HG03175 (cell line): Measurements from ENCODE around the gene GALE.

Experiments used
- ATAC-seq: cut with Tn5 transposase; IDR thresholded peaks from one replicate; pipeline ENCODE4 v1.9.1; 2021; ENCODE audit warnings: mild to moderate bottlenecking, moderate library complexity; ENCODE audit not compliant: unreplicated experiment

Gene GALE

GRCh38 chr1:23756676-23757075 lies 43.9 kb downstream of the GALE start:
- ATAC-seq, result no peak

DNA sequence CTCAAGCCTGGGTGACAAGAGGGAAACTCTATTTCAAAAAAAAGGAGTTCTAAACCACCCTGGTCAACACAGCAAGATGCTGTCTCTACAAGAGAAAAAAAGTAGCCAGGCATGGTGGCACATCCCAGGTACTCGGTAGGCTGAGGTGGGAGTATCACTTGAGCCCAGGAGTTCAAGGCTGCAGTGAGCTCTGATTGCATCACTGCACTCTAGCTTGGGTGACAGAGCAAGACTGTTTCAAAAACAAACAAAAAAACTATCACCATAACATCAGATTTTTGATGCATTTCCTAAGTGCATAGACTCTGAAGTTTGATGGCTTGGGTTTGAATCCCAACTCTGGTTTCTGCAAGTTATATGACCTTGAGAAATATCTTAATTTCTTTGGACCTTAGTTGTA lies 47.6 kb downstream of the GALE start:
- no peak for ATAC-seq

GRCh38 chr1:23751815-23752200 lies 48.7 kb downstream of the GALE start:
- ATAC-seq, result no peak

DNA sequence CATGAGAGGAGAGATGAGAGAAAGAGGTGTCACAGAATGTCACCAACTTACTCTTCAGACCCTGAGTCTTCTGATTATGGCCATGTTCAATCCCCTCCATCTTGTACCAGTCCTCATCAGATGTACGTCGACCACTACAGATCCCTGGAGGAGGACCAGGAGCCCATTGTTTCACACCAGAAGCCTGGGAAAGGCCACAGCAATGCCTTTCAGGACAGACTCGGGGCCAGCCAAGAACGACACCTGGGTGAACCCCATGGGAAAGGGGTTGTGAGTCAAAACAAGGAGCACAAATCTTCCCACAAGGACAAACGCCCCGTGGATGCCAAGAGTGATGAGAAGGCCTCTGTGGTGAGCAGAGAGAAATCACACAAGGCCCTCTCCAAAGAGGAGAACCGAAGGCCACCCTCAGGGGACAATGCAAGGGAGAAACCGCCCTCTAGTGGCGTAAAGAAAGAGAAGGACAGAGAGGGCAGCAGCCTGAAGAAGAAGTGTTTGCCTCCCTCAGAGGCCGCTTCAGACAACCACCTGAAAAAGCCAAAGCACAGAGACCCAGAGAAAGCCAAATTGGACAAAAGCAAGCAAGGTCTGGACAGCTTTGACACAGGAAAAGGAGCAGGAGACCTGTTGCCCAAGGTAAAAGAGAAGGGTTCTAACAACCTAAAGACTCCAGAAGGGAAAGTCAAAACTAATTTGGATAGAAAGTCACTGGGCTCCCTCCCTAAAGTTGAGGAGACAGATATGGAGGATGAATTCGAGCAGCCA lies 49.3 kb downstream of the GALE start:
- no peak for ATAC-seq

DNA sequence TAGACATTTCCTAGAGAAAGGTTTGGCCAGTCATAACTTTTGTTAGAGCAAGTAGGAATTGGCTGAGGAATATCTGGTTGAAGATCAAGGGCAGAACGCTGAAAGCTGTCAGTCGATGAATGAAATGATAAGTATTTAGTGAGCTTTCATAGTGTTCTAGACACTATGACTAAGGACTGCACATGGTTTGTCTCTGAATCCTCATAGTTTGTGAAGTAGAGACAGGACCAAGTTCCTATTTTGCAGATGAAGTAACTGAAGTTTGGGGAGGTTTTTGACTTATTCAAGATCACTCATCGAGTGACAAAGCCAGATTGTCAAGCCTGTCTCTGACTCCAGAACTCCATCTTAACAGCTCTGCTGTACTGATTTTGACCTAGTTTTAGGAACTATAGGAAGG lies 52.5 kb downstream of the GALE start:
- ATAC-seq, result no peak
